ENCODE data around the gene AHCY.

- TF ChIP-seq CTCF (conservative IDR thresholded peaks at IDR 0.05 in 1 of 2, IDR thresholded peaks at IDR 0.05 in 1 of 2; ENCODE audit: low read depth in 1 of 2, low read length in 2 of 2) (no peak), EZH2 (IDR thresholded peaks at IDR 0.05; ENCODE audit: low read length, missing control alignments) (no peak)
Measured at GRCh38 chr20:34242879-34243278, 60.3 kb downstream of the AHCY start.
